GM12878 (cell line): ENCODE measurements around the gene LFNG. TPM values are rescaled to one million over a fixed set of nuclear protein-coding genes. Genes with fewer than 3 reads are reported as not detected.

ENCODE experiments used
- ATAC-seq: fragments of 200-7000 bp; cut with Tn5 transposase; 3 replicates; pipeline ENCODE4 v1.9.1; 2020; ENCODE audit warnings: mild to moderate bottlenecking, moderate library complexity
- Bru-seq: library from RNA; stranded (reverse); fragments of 400-500 nt; gene quantifications from one replicate; lab custom pipeline; 2021; lab: Mats Ljungman, UMichigan
- BruChase-seq, 2 experiments: library from RNA; stranded (reverse); fragments of 400-500 nt; gene quantifications; one replicate each; lab custom pipeline; 2021; lab: Mats Ljungman, UMichigan
- BruUV-seq: library from RNA; stranded (reverse); fragments of 400-500 nt; replicated peaks from 2 replicates; lab custom pipeline; 2021; lab: Mats Ljungman, UMichigan
- CTCF ChIA-PET: fragments of 300-600 bp; sonication (Branson Sonifier 250); formaldehyde crosslinking; extraction: SDS; loops from one replicate; lab custom pipeline; 2021; ENCODE audit warnings: inconsistent platforms; lab: Yijun Ruan, JAX
- POLR2A ChIA-PET: fragments of 350-600 bp; formaldehyde crosslinking; extraction: SDS; loops from one replicate; lab custom pipeline; 2021; ENCODE audit warnings: inconsistent platforms; lab: Charles Lee
- RAD21 ChIA-PET: fragments of 300-600 bp; sonication (Branson Sonifier 250); formaldehyde crosslinking; loops from one replicate; lab custom pipeline; 2023; ENCODE audit warnings: antibody characterized with exemption; ENCODE audit not compliant: unreplicated experiment; lab: Charles Lee
- SMC1A ChIA-PET: fragments of 300-600 bp; sonication (Branson Sonifier 250); formaldehyde crosslinking; loops from one replicate; lab custom pipeline; 2023; ENCODE audit not compliant: unreplicated experiment, uncharacterized antibody; lab: Charles Lee
- DNase-seq: peaks from one replicate; pipeline ENCODE4 v3.0.0-alpha.2; 2011; ENCODE audit warnings: low read depth, low spot score
- FAIRE-seq: peaks from 3 replicates; lab custom pipeline; 2011; peaks lifted over from hg19 to GRCh38; lab: Jason Lieb, UNC
- H2AFZ ChIP-seq: 2 replicates; pipeline ENCODE4 v1.6.0; 2011; ENCODE audit warnings: low read depth, low read length, control low read depth; ENCODE audit not compliant: control insufficient read depth
- H3K27ac ChIP-seq: 2 replicates; pipeline ENCODE4 v1.5.1; 2011; ENCODE audit warnings: control low read depth; ENCODE audit not compliant: control insufficient read depth, insufficient read depth
- H3K27me3 ChIP-seq, 2 experiments: replicated peaks in 1 of 2; 2 replicates each; pipeline versions ENCODE4 v1.6.0 to v1.6.1; 2011; ENCODE audit warnings: low read length in 1 of 2; ENCODE audit not compliant: control insufficient read depth in 2 of 2, insufficient read depth in 2 of 2
- H3K36me3 ChIP-seq, 2 experiments: 2 replicates each; pipeline ENCODE4 v1.5.1; 2011; ENCODE audit warnings: low read length in 1 of 2; ENCODE audit not compliant: control insufficient read depth in 2 of 2, insufficient read depth in 2 of 2
- H3K4me1 ChIP-seq: 2 replicates; pipeline ENCODE4 v1.6.1; 2011; ENCODE audit warnings: mild to moderate bottlenecking, low read length, moderate library complexity, mixed read lengths; ENCODE audit not compliant: control insufficient read depth, insufficient read depth
- H3K4me2 ChIP-seq: 2 replicates; pipeline ENCODE4 v1.6.0; 2011; ENCODE audit warnings: control low read depth; ENCODE audit not compliant: control insufficient read depth, insufficient read depth
- H3K4me3 ChIP-seq: fragments of 200-600 bp; sonication (generic); 2 replicates; pipeline ENCODE4 v1.5.1; 2016
- H3K79me2 ChIP-seq: 2 replicates; pipeline ENCODE4 v1.6.0; 2011; ENCODE audit warnings: low read length; ENCODE audit not compliant: control insufficient read depth, insufficient read depth
- H3K9ac ChIP-seq: 2 replicates; pipeline ENCODE4 v1.8.0; 2011; ENCODE audit warnings: low read length, control low read depth, mixed read lengths; ENCODE audit not compliant: control insufficient read depth, insufficient read depth
- H3K9me3 ChIP-seq: replicated peaks from 3 replicates; pipeline ENCODE4 v1.5.1; 2011; ENCODE audit warnings: mild to moderate bottlenecking, low read length; ENCODE audit not compliant: control insufficient read depth, insufficient read depth
- H4K20me1 ChIP-seq: 2 replicates; pipeline ENCODE4 v1.6.0; 2011; ENCODE audit not compliant: control insufficient read depth, insufficient read depth
- BHLHE40 ChIP-seq, 2 experiments: fragments of 450-650 bp in 1 of 2; IDR thresholded peaks; 2 replicates each; pipeline ENCODE4 v1.6.1; 2011 to 2017; ENCODE audit warnings: low read depth in 2 of 2, borderline replicate concordance in 1 of 2, improper control_type of control experiment in 1 of 2, low read length in 1 of 2, mild to moderate bottlenecking in 1 of 2
- E2F4 ChIP-seq: IDR thresholded peaks from 2 replicates; pipeline ENCODE4 v1.6.1; 2012; ENCODE audit warnings: low read depth, low read length, improper control_type of control experiment
- GABPA ChIP-seq: IDR thresholded peaks from 2 replicates; pipeline ENCODE4 v1.6.1; 2014; ENCODE audit warnings: antibody characterized with exemption, low read depth, mild to moderate bottlenecking, inconsistent platforms
- IKZF1 ChIP-seq: fragments of 450-650 bp; conservative IDR thresholded peaks from 2 replicates; pipeline ENCODE4 v1.6.1; 2017; ENCODE audit warnings: antibody characterized with exemption, mild to moderate bottlenecking
- KLF5 ChIP-seq: fragments of 450-650 bp; IDR thresholded peaks from 2 replicates; pipeline ENCODE4 v1.6.1; 2014; ENCODE audit warnings: mild to moderate bottlenecking; ENCODE audit not compliant: partially characterized antibody
- LARP7 ChIP-seq: fragments of 450-650 bp; IDR thresholded peaks from 2 replicates; pipeline ENCODE4 v1.6.1; 2017; ENCODE audit warnings: mild to moderate bottlenecking
- MEF2B ChIP-seq: fragments of 450-650 bp; IDR thresholded peaks from 2 replicates; pipeline ENCODE4 v1.6.1; 2018; ENCODE audit warnings: mild to moderate bottlenecking, moderate library complexity; ENCODE audit not compliant: partially characterized antibody, poor library complexity, severe bottlenecking
- MXI1 ChIP-seq: fragments of 150-350 bp; IDR thresholded peaks from 2 replicates; pipeline ENCODE4 v1.6.1; 2011; ENCODE audit warnings: low read depth, mild to moderate bottlenecking, inconsistent platforms, low read length, improper control_type of control experiment
- PAX5 ChIP-seq: IDR thresholded peaks from 2 replicates; pipeline ENCODE4 v1.6.1; 2011; ENCODE audit warnings: low read depth, low read length, borderline replicate concordance
- POLR2AphosphoS5 ChIP-seq: IDR thresholded peaks from 2 replicates; pipeline ENCODE4 v1.6.1; 2011; ENCODE audit warnings: mild to moderate bottlenecking, low read length, inconsistent platforms
- RAD21 ChIP-seq: IDR thresholded peaks from 2 replicates; pipeline ENCODE4 v1.6.1; 2011; ENCODE audit warnings: mild to moderate bottlenecking, low read depth, low read length, moderate library complexity; ENCODE audit not compliant: insufficient read depth
- SMAD5 ChIP-seq: IDR thresholded peaks from 2 replicates; pipeline ENCODE4 v1.6.1; 2016; ENCODE audit warnings: antibody characterized with exemption, low read depth
- SMARCA5 ChIP-seq: fragments of 450-650 bp; IDR thresholded peaks from 2 replicates; pipeline ENCODE4 v1.6.1; 2017; ENCODE audit warnings: mild to moderate bottlenecking
- SRF ChIP-seq, 2 experiments: IDR thresholded peaks; 2 replicates each; pipeline ENCODE4 v1.6.1; 2011; ENCODE audit warnings: low read depth in 2 of 2, low read length in 2 of 2, mild to moderate bottlenecking in 1 of 2, moderate library complexity in 1 of 2
- SUZ12 ChIP-seq: fragments of 200-600 bp; sonication (generic); IDR thresholded peaks from one replicate; pipeline ENCODE4 v1.6.1; 2018; ENCODE audit warnings: antibody characterized with exemption, mild to moderate bottlenecking; ENCODE audit not compliant: unreplicated experiment
- TCF3 ChIP-seq: IDR thresholded peaks from 2 replicates; pipeline ENCODE4 v1.6.1; 2012; ENCODE audit warnings: low read depth, mild to moderate bottlenecking, low read length, borderline replicate concordance; ENCODE audit not compliant: insufficient read depth
- USF2 ChIP-seq: IDR thresholded peaks from 2 replicates; pipeline ENCODE4 v1.6.1; 2011; ENCODE audit warnings: low read depth, low read length, improper control_type of control experiment, borderline replicate concordance
- WGBS: methylation state at CpG from one replicate; pipeline ENCODE4 v1.1.6; 2016; ENCODE audit warnings: low lambda C conversion rate; ENCODE audit not compliant: insufficient replicate concordance, insufficient coverage; ENCODE audit errors: missing lambda C conversion rate; 5-methylcytosine and 5-hydroxymethylcytosine counted together
- in situ Hi-C: fragments of 300-500 bp; cut with MboI; formaldehyde crosslinking; loops from 9 replicates; pipeline ENCODE4 v1.14.3; 2018; ENCODE audit warnings: mixed read lengths
- intact Hi-C: fragments of 100-400 bp; cut with micrococcal nuclease; formaldehyde crosslinking; loops from one replicate; pipeline ENCODE4 v1.14.2; 2022; ENCODE audit not compliant: unreplicated experiment
- long read RNA-seq, 2 experiments: library from polyadenylated mRNA; unstranded; transcript quantifications; one replicate each; pipeline ENCODE4 v2.0.0, GENCODE V29; 2019 to 2020
- polyA minus RNA-seq, 3 experiments: library from RNA; depleted of rRNA, polyadenylated mRNA; stranded (reverse); fragments of >200 nt; gene quantifications; 2 replicates each; pipeline ENCODE4 v1.2.3, GENCODE V29; 2011
- polyA plus RNA-seq, 11 experiments: library from polyadenylated mRNA; depleted of rRNA in 4 of 11; unstranded in 6 of 11; stranded (reverse) in 5 of 11; fragments of >200 nt; fragmentation: Nextera tagmentation in 4 of 11; fragmentation: Illumina TruSeq in 1 of 11; extraction: Ambion mirVana in 4 of 11; extraction: Trizol in 1 of 11; gene quantifications; 1 replicate in 1 of 11; 2 replicates in 10 of 11; pipeline versions ENCODE4 v1.2.1 to v1.2.3, GENCODE V29; 2011 to 2016; ENCODE audit warnings: inconsistent platforms in 2 of 11, missing spikeins in 2 of 11, low read depth in 1 of 11
- total RNA-seq, 4 experiments: library from RNA; depleted of rRNA in 3 of 4; stranded (reverse); fragments of >200 nt in 3 of 4; fragmentation: Illumina TruSeq in 1 of 4; extraction: Trizol in 1 of 4; gene quantifications; 2 replicates each; pipeline versions ENCODE4 v1.2.1 to v1.2.3, GENCODE V29; 2013 to 2021

Gene LFNG
- total RNA-seq (2013; cell fraction: nucleolus; rRNA removed), result 6.2 and 7.0 TPM in 2 replicates
- 0.11 and 0.68 TPM in 2 replicates for total RNA-seq (2014; rRNA removed)
- total RNA-seq (2014; rRNA removed; fragmentation: Illumina TruSeq; extraction: Trizol), result 0.22 and 0.23 TPM in 2 replicates
- total RNA-seq (2021), result 0.62 and 0.80 TPM in 2 replicates
- not detected for polyA plus RNA-seq (2011; ENCODE audit: low read depth)
- polyA plus RNA-seq (2011; rRNA removed), result 0.33 and 0.43 TPM in 2 replicates
- 0.48 and 0.51 TPM in 2 replicates for polyA plus RNA-seq (2011; cell fraction: cytosol; rRNA removed)
- 1.6 and 1.7 TPM in 2 replicates for polyA plus RNA-seq (2011; cell fraction: nucleus; rRNA removed)
- polyA plus RNA-seq (2012), result 0.15 and 0.35 TPM in 2 replicates
- polyA plus RNA-seq (2014; fragmentation: Illumina TruSeq; extraction: Trizol), result 0.15 TPM in 1 of 2 replicates, not detected in the other
- polyA plus RNA-seq (2014; fragmentation: Nextera tagmentation; extraction: Ambion mirVana), result under 1 TPM; 0.09 to 0.18 TPM
- polyA plus RNA-seq (2014; rRNA removed), result 0.68 and 0.81 TPM in 2 replicates
- not detected for polyA plus RNA-seq (2016; fragmentation: Nextera tagmentation; extraction: Ambion mirVana)
- polyA minus RNA-seq (2011; rRNA and poly(A)+ RNA removed), result 0.15 and 0.26 TPM in 2 replicates
- polyA minus RNA-seq (2011; cell fraction: cytosol; rRNA and poly(A)+ RNA removed), result not detected in 2 replicates
- 0.73 and 2.0 TPM in 2 replicates for polyA minus RNA-seq (2011; cell fraction: nucleus; rRNA and poly(A)+ RNA removed)
- percentile 33 among the genes with signal in this experiment for Bru-seq, nascent RNA
- percentile 33 among the genes with signal in this experiment for BruChase-seq, experiment 1, labeled RNA remaining after a 6-hour chase
- BruChase-seq, experiment 2, labeled RNA remaining after a 2-hour chase, result percentile 27 among the genes with signal in this experiment
- long read RNA-seq, experiment 1, result 0 reads
- long read RNA-seq, experiment 2, result 0 reads

- peak within 1 kb of the TSS; percentile 80 for H2AFZ ChIP-seq
- H3K4me1 ChIP-seq, result peaks cover 21% of the 10 kb centered on the region
- BruUV-seq, result no TSS peak
- H3K9me3 ChIP-seq, result no peaks in the 10 kb centered on the region
- ChIA-PET SMC1A (no interaction called here), RAD21 (no interaction called here), CTCF (interaction anchor here (0.7 kb wide), 1 partner anchor 48 kb away, joined by 3 read pairs; no protein-coding TSS in a partner anchor), POLR2A (no interaction called here)
- H4K20me1 ChIP-seq, result no peaks in the 10 kb centered on the region
- H3K36me3 ChIP-seq, result no peaks in the 10 kb centered on the region
- peak within 1 kb of the TSS; percentile 58; the same call in 1 of the 2 replicates for H3K4me3 ChIP-seq
- in situ Hi-C loops (no loop called here), intact Hi-C loops (no loop called here)
- H3K27ac ChIP-seq, result no peak within 1 kb of the TSS
- no peaks in the 10 kb centered on the region for H3K79me2 ChIP-seq
- FAIRE-seq, result no peak
- ATAC-seq, result peak; percentile 82
- peak within 1 kb of the TSS; percentile 51; the same call in 1 of the 2 replicates for H3K9ac ChIP-seq
- peak; percentile 32 for DNase-seq
- WGBS, result 1% methylated on average over 78 of the region's 95 CpGs
- peak within 1 kb of the TSS; percentile 94 for H3K4me2 ChIP-seq
- peaks cover 0 to 11% of the 10 kb centered on the region in 2 experiments; a peak in 3 of 4 replicates for H3K27me3 ChIP-seq
- TF ChIP-seq MXI1 (peak; percentile 66), TCF3 (no peak), LARP7 (no peak), SMARCA5 (peak; percentile 14; the same call in 1 of the 2 replicates), RAD21 (no peak), POLR2AphosphoS5 (peak; percentile 60; the same call in 1 of the 2 replicates), IKZF1 (peak; percentile 46), PAX5 (no peak), KLF5 (no peak), E2F4 (0 out of 2 replicates have a peak, but pooled peaks have one; percentile 46), SUZ12 (no peak), MEF2B (peak; percentile 4), GABPA (no peak), BHLHE40 (IDR thresholded peaks at IDR 0.05; ENCODE audit: borderline replicate concordance in 1 of 2, low read depth in 2 of 2, low read length in 1 of 2) (peak; percentile 83 to 96; a peak in 3 of 4 replicates), USF2 (peak; percentile 22; the same call in 1 of the 2 replicates), SMAD5 (no peak), SRF (IDR thresholded peaks at IDR 0.05; ENCODE audit: low read depth in 2 of 2, low read length in 2 of 2) (no peak)
Observed at GRCh38 chr7:2519119-2519930, at the start of gene LFNG. LFNG (plus strand) TSS chr7:2519774; CDS start chr7:2519862, 88 bp downstream.
